Astrocyte (in vitro differentiated cells and primary cell): ENCODE measurements around the gene COL5A2. TPM values are rescaled to one million over a fixed set of nuclear protein-coding genes. Genes with fewer than 3 reads are reported as not detected.

ENCODE experiments used
- DNase-seq: peaks from one replicate; pipeline ENCODE4 v3.0.0-alpha.2; 2010; ENCODE audit warnings: low read depth
- FAIRE-seq: peaks from 2 replicates; lab custom pipeline; 2011; peaks lifted over from hg19 to GRCh38; lab: Jason Lieb, UNC
- H2AFZ ChIP-seq: 2 replicates; pipeline ENCODE4 v1.6.0; 2012; ENCODE audit warnings: low read depth, low read length, inconsistent platforms
- H3K27ac ChIP-seq: 2 replicates; pipeline ENCODE4 v1.5.1; 2011; ENCODE audit warnings: low read depth, low read length, inconsistent platforms
- H3K27me3 ChIP-seq: 2 replicates; pipeline ENCODE4 v1.6.0; 2011; ENCODE audit warnings: low read length, inconsistent platforms; ENCODE audit not compliant: insufficient read depth
- H3K36me3 ChIP-seq: 2 replicates; pipeline ENCODE4 v1.5.1; 2011; ENCODE audit warnings: low read length, inconsistent platforms; ENCODE audit not compliant: insufficient read depth
- H3K4me1 ChIP-seq: 2 replicates; pipeline ENCODE4 v1.5.1; 2011; ENCODE audit warnings: low read length, inconsistent platforms; ENCODE audit not compliant: insufficient read depth
- H3K4me2 ChIP-seq: 2 replicates; pipeline ENCODE4 v1.6.0; 2012; ENCODE audit warnings: low read length, inconsistent platforms
- H3K4me3 ChIP-seq: 2 replicates; pipeline ENCODE4 v1.5.1; 2011; ENCODE audit warnings: low read depth, mild to moderate bottlenecking, low read length, inconsistent platforms; ENCODE audit not compliant: insufficient read depth
- H3K79me2 ChIP-seq: 2 replicates; pipeline ENCODE4 v1.6.0; 2012; ENCODE audit warnings: mild to moderate bottlenecking, low read length, inconsistent platforms; ENCODE audit not compliant: insufficient read depth
- H3K9ac ChIP-seq: 2 replicates; pipeline ENCODE4 v1.6.0; 2012; ENCODE audit warnings: mild to moderate bottlenecking, low read length, inconsistent platforms
- H3K9me3 ChIP-seq: 2 replicates; pipeline ENCODE4 v1.5.1; 2012; ENCODE audit warnings: low read depth, mild to moderate bottlenecking, low read length, inconsistent platforms; ENCODE audit not compliant: insufficient read depth
- H4K20me1 ChIP-seq: 2 replicates; pipeline ENCODE4 v1.6.0; 2012; ENCODE audit warnings: low read length, inconsistent platforms; ENCODE audit not compliant: insufficient read depth
- H3K27ac Mint-ChIP-seq: one replicate; pipeline ENCODE4 v1.8.0; 2021; ENCODE audit warnings: mild to moderate bottlenecking, mixed read lengths; ENCODE audit not compliant: unreplicated experiment
- H3K27me3 Mint-ChIP-seq: one replicate; pipeline ENCODE4 v1.8.0; 2021; ENCODE audit warnings: low read depth, mixed read lengths; ENCODE audit not compliant: unreplicated experiment
- H3K36me3 Mint-ChIP-seq: one replicate; pipeline ENCODE4 v1.8.0; 2021; ENCODE audit warnings: low read depth, mixed read lengths; ENCODE audit not compliant: unreplicated experiment
- H3K4me1 Mint-ChIP-seq: one replicate; pipeline ENCODE4 v1.8.0; 2021; ENCODE audit warnings: low read depth, mixed read lengths; ENCODE audit not compliant: unreplicated experiment
- H3K4me3 Mint-ChIP-seq: one replicate; pipeline ENCODE4 v1.8.0; 2021; ENCODE audit warnings: mild to moderate bottlenecking, moderate library complexity, mixed read lengths; ENCODE audit not compliant: unreplicated experiment
- H3K9me3 Mint-ChIP-seq: one replicate; pipeline ENCODE4 v1.8.0; 2021; ENCODE audit warnings: mild to moderate bottlenecking, mixed read lengths; ENCODE audit not compliant: unreplicated experiment
- EZH2 ChIP-seq: IDR thresholded peaks from 2 replicates; pipeline ENCODE4 v1.6.1; 2012; ENCODE audit warnings: mild to moderate bottlenecking, low read length, inconsistent platforms; ENCODE audit not compliant: insufficient read depth
- microRNA-seq: library from miRNA; unstranded; fragments of <30 nt; microRNA quantifications from one replicate; pipeline ENCODE4 v1.2.0, GENCODE V29; 2020
- total RNA-seq: library from RNA; stranded (reverse); gene quantifications from 2 replicates; pipeline ENCODE4 v1.2.1, GENCODE V29; 2021
- TF ChIP-seq, protein P1 (sequence below): IDR thresholded peaks from 2 replicates; pipeline ENCODE4 v1.5.1; 2011; ENCODE audit warnings: low read depth, mild to moderate bottlenecking, inconsistent platforms, low read length, moderate library complexity; ENCODE audit not compliant: insufficient read depth

Gene COL5A2
- total RNA-seq, 1 donor from 2014 or later: 429 TPM

GRCh38 chr2:188984065-188984491, 195.5 kb downstream of the COL5A2 start:
- no peaks in the 10 kb centered on the region for H3K9me3 Mint-ChIP-seq

GRCh38 chr2:188983427-188984064, 196.0 kb downstream of the COL5A2 start:
- H3K9me3 ChIP-seq: no peaks in the 10 kb centered on the region
- peak overlapping the region; percentile 20 for H3K4me2 ChIP-seq
- no peaks in the 10 kb centered on the region for H3K9me3 Mint-ChIP-seq
- no peaks in the 10 kb centered on the region for H4K20me1 ChIP-seq
- no peak overlapping the region for H3K4me3 ChIP-seq
- peaks cover 32% of the 10 kb centered on the region for H3K4me1 Mint-ChIP-seq
- no peaks in the 10 kb centered on the region for H3K36me3 ChIP-seq
- no peaks in the 10 kb centered on the region for H3K27me3 ChIP-seq
- peak overlapping the region; percentile 82 for H3K27ac ChIP-seq
- peaks cover 17% of the 10 kb centered on the region for H3K79me2 ChIP-seq
- H3K9ac ChIP-seq: peak overlapping the region; percentile 64
- peaks cover 25% of the 10 kb centered on the region for H3K4me1 ChIP-seq
- no peak overlapping the region for H2AFZ ChIP-seq
- H3K4me3 Mint-ChIP-seq: no peak overlapping the region
- FAIRE-seq: peak; percentile 62
- no peaks in the 10 kb centered on the region for H3K36me3 Mint-ChIP-seq
- no peak for TF ChIP-seq EZH2
- TF ChIP-seq, protein P1, sequence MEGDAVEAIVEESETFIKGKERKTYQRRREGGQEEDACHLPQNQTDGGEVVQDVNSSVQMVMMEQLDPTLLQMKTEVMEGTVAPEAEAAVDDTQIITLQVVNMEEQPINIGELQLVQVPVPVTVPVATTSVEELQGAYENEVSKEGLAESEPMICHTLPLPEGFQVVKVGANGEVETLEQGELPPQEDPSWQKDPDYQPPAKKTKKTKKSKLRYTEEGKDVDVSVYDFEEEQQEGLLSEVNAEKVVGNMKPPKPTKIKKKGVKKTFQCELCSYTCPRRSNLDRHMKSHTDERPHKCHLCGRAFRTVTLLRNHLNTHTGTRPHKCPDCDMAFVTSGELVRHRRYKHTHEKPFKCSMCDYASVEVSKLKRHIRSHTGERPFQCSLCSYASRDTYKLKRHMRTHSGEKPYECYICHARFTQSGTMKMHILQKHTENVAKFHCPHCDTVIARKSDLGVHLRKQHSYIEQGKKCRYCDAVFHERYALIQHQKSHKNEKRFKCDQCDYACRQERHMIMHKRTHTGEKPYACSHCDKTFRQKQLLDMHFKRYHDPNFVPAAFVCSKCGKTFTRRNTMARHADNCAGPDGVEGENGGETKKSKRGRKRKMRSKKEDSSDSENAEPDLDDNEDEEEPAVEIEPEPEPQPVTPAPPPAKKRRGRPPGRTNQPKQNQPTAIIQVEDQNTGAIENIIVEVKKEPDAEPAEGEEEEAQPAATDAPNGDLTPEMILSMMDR: peak; percentile 56
- DNase-seq: peak; percentile 81
- peak overlapping the region; percentile 95 for H3K27ac Mint-ChIP-seq
- no peaks in the 10 kb centered on the region for H3K27me3 Mint-ChIP-seq

More at GRCh38 chr2:188984065-188984491, 195.5 kb downstream of the COL5A2 start:
- Histone ChIP-seq H3K36me3 (no peaks in the 10 kb centered on the region), H3K4me3 (no peak overlapping the region), H3K27ac (peak overlapping the region; percentile 82), H2AFZ (no peak overlapping the region), H3K9ac (peak overlapping the region; percentile 64), H4K20me1 (no peaks in the 10 kb centered on the region), H3K4me1 (peaks cover 23% of the 10 kb centered on the region), H3K79me2 (peaks cover 17% of the 10 kb centered on the region), H3K4me2 (peak overlapping the region; percentile 20), H3K27me3 (no peaks in the 10 kb centered on the region), H3K9me3 (no peaks in the 10 kb centered on the region)
- peaks cover 27% of the 10 kb centered on the region for H3K4me1 Mint-ChIP-seq
- no peaks in the 10 kb centered on the region for H3K36me3 Mint-ChIP-seq
- no peaks in the 10 kb centered on the region for H3K27me3 Mint-ChIP-seq
- TF ChIP-seq, protein P1: peak; percentile 31
- TF ChIP-seq EZH2: no peak
- no peak overlapping the region for H3K4me3 Mint-ChIP-seq
- FAIRE-seq (no peak), DNase-seq (peak; percentile 58)
- peak overlapping the region; percentile 95 for H3K27ac Mint-ChIP-seq

Small RNA genes within 50 kb of the gene (microRNA-seq; reads per million reads assigned to microRNA genes)
- 19.4 reads per million, percentile 46 among the genes with 10 or more reads in this experiment for gene MIR3129
- gene MIR3606: 2.7 reads per million, percentile 3 among the genes with 10 or more reads in this experiment

Other genes with a start within 250 kb of the COL5A2 start
- gene COL3A1, start 205.4 kb downstream of the COL5A2 start, total RNA-seq: 350 and 458 TPM in 2 replicates